K562 (cell line): Measurements from ENCODE around the gene NPAS1. TPM values are rescaled to one million over a fixed set of nuclear protein-coding genes. Genes with fewer than 3 reads are reported as not detected.

ENCODE experiments used
- ATF7 ChIP-seq: fragments of 450-650 bp; IDR thresholded peaks from 2 replicates; pipeline ENCODE4 v1.7.1; 2014; ENCODE audit warnings: mild to moderate bottlenecking, moderate library complexity
- HDAC1 ChIP-seq, 2 experiments: fragments of 450-650 bp; IDR thresholded peaks; 2 replicates each; pipeline ENCODE4 v1.6.1; 2016 to 2017; ENCODE audit warnings: inconsistent platforms in 1 of 2, mild to moderate bottlenecking in 1 of 2, moderate library complexity in 1 of 2
- HMBOX1 ChIP-seq: sonication (generic); IDR thresholded peaks from 2 replicates; pipeline ENCODE4 v1.6.1; 2016
- HOMEZ ChIP-seq: fragments of 250-450 bp; sonication (Bioruptor Pico); IDR thresholded peaks from 2 replicates; pipeline ENCODE4 v1.4.0; 2020; ENCODE audit warnings: mild to moderate bottlenecking, moderate library complexity
- KDM5B ChIP-seq: fragments of 200-600 bp; sonication (generic); IDR thresholded peaks from 2 replicates; pipeline ENCODE4 v1.6.1; 2012; ENCODE audit warnings: low read depth, mild to moderate bottlenecking, moderate library complexity, low read length, control low read depth, inconsistent platforms; ENCODE audit not compliant: insufficient replicate concordance
- MBD2 ChIP-seq: sonication (generic); IDR thresholded peaks from 2 replicates; pipeline ENCODE4 v1.6.1; 2016; ENCODE audit warnings: low read depth, borderline replicate concordance
- MCM3 ChIP-seq: fragments of 450-650 bp; IDR thresholded peaks from 2 replicates; pipeline ENCODE4 v1.6.1; 2016
- MED1 ChIP-seq: sonication (generic); formaldehyde crosslinking; IDR thresholded peaks from 2 replicates; pipeline ENCODE4 v1.8.1; 2023; ENCODE audit warnings: missing genetic modification reagents, borderline replicate concordance
- MEIS2 ChIP-seq: fragments of 450-650 bp; IDR thresholded peaks from 2 replicates; pipeline ENCODE4 v1.6.1; 2014; ENCODE audit warnings: mild to moderate bottlenecking; ENCODE audit not compliant: partially characterized antibody
- MLLT1 ChIP-seq, 2 experiments: fragments of 450-650 bp; IDR thresholded peaks; 2 replicates each; pipeline ENCODE4 v1.6.1; 2016
- MTF1 ChIP-seq: fragments of 250-450 bp; sonication (Bioruptor Pico); IDR thresholded peaks from 2 replicates; pipeline ENCODE4 v1.9.0; 2021; ENCODE audit warnings: moderate library complexity, mild to moderate bottlenecking, inconsistent platforms, borderline replicate concordance
- PTBP1 ChIP-seq: fragments of 200-400 bp; formaldehyde crosslinking; IDR thresholded peaks from 2 replicates; pipeline ENCODE4 v1.6.1; 2017; ENCODE audit warnings: low read depth, low read length
- RCOR1 ChIP-seq, 2 experiments: IDR thresholded peaks; 2 replicates each; pipeline ENCODE4 v1.6.1; 2012; ENCODE audit warnings: low read depth in 2 of 2, low read length in 2 of 2, borderline replicate concordance in 1 of 2, improper control_type of control experiment in 1 of 2
- SMARCA4 ChIP-seq: fragments of 450-650 bp; IDR thresholded peaks from 2 replicates; pipeline ENCODE4 v1.6.1; 2016
- TRIM28 ChIP-seq: fragments of 450-650 bp; IDR thresholded peaks from 2 replicates; pipeline ENCODE4 v1.6.1; 2017
- UBTF ChIP-seq, 2 experiments: IDR thresholded peaks; 2 replicates each; pipeline ENCODE4 v1.6.1; 2012; ENCODE audit warnings: improper control_type of control experiment in 2 of 2, low read depth in 2 of 2, low read length in 2 of 2, borderline replicate concordance in 1 of 2
- ZBTB33 ChIP-seq: sonication (generic); formaldehyde crosslinking; IDR thresholded peaks from 2 replicates; pipeline ENCODE4 v1.8.1; 2023; ENCODE audit warnings: mild to moderate bottlenecking, missing genetic modification reagents
- ZNF280B ChIP-seq: fragments of 250-450 bp; sonication (Bioruptor Pico); IDR thresholded peaks from 2 replicates; pipeline ENCODE4 v1.5.1; 2021; ENCODE audit warnings: mild to moderate bottlenecking
- ZNF41 ChIP-seq: fragments of 250-450 bp; sonication (Bioruptor Pico); conservative IDR thresholded peaks from 2 replicates; pipeline ENCODE4 v1.4.0; 2020; ENCODE audit warnings: mild to moderate bottlenecking
- polyA plus RNA-seq, 8 experiments: library from polyadenylated mRNA; depleted of rRNA in 4 of 8; stranded (reverse) in 5 of 8; unstranded in 3 of 8; fragments of >200 nt; fragmentation: Nextera tagmentation in 2 of 8; fragmentation: Illumina TruSeq in 1 of 8; extraction: Ambion mirVana in 2 of 8; extraction: Trizol in 1 of 8; gene quantifications; 2 replicates each; pipeline versions ENCODE4 v1.2.1 to v1.2.3, GENCODE V29; 2011 to 2014; ENCODE audit warnings: inconsistent platforms in 1 of 8, missing spikeins in 1 of 8
- total RNA-seq, 7 experiments: library from RNA; depleted of rRNA in 6 of 7; stranded (reverse); fragments of >200 nt in 6 of 7; fragmentation: Illumina TruSeq in 2 of 7; extraction: Trizol in 2 of 7; gene quantifications; 2 replicates each; pipeline versions ENCODE4 v1.2.1 to v1.2.3, GENCODE V29; 2011 to 2021; ENCODE audit warnings: low replicate concordance in 1 of 7

Gene NPAS1
- total and polyA plus RNA-seq, 9 of the 15 experiments (the other 6 are each of a cell fraction or from before 2014, with no cell fraction given) = 0.58 to 5.3 (median 2.0) TPM; not detected in 2

GRCh38 chr19:47013041-47013517 is 6.6 kb upstream of the NPAS1 start (continued):
- TF ChIP-seq ZNF280B (CRISPR knock-in tag) (no peak), KDM5B (no peak), MEIS2 (no peak), MED1 (CRISPR knock-in tag) (no peak), TRIM28 (no peak), RCOR1 (IDR thresholded peaks at IDR 0.05; ENCODE audit: borderline replicate concordance in 1 of 2, low read depth in 2 of 2, low read length in 2 of 2) (peak in 1 of 2 experiments; percentile 68; a peak in 1 of 4 replicates), UBTF (IDR thresholded peaks at IDR 0.05; ENCODE audit: borderline replicate concordance in 1 of 2, low read depth in 2 of 2, low read length in 2 of 2) (no peak), MTF1 (CRISPR knock-in tag) (no peak), PTBP1 (no peak), MCM3 (no peak), ATF7 (peak; percentile 59), HOMEZ (CRISPR knock-in tag) (no peak), HMBOX1 (no peak), ZBTB33 (CRISPR knock-in tag) (no peak; the same call in 1 of the 2 replicates), SMARCA4 (peak; percentile 29; the same call in 1 of the 2 replicates), MLLT1 (IDR thresholded peaks at IDR 0.05) (no peak), ZNF41 (CRISPR knock-in tag) (no peak), MBD2 (no peak), HDAC1 (IDR thresholded peaks at IDR 0.05) (no peak)
